ENCODE data around the gene TMX2.

TMX2 gene

DNA sequence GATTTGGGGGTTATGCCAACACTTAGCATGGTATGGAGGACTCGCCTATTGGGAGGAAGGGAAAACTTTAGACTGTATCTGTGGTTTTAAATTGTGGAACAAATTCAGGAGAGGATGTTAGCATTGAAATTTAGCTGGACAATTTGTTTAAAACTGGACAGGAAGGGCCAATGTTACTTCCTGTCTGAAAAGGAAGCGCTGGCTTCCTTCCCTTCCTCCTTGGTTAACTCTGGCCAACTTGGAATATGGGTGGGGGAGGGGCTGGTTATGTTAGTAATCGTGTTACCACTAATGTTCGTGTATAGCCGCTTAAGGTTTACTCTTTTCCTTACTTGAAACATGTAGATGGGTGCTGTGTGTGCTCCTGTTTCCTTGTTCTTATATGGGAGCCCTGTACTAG lies 63.1 kb downstream of the TMX2 start:
- no peak for DNase-seq
- in situ Hi-C loops (cut with HindIII; ENCODE audit: low pct_ligation_motif_present, low sequenced_read_pairs) = no loop called here
- TF ChIP-seq, protein P1, sequence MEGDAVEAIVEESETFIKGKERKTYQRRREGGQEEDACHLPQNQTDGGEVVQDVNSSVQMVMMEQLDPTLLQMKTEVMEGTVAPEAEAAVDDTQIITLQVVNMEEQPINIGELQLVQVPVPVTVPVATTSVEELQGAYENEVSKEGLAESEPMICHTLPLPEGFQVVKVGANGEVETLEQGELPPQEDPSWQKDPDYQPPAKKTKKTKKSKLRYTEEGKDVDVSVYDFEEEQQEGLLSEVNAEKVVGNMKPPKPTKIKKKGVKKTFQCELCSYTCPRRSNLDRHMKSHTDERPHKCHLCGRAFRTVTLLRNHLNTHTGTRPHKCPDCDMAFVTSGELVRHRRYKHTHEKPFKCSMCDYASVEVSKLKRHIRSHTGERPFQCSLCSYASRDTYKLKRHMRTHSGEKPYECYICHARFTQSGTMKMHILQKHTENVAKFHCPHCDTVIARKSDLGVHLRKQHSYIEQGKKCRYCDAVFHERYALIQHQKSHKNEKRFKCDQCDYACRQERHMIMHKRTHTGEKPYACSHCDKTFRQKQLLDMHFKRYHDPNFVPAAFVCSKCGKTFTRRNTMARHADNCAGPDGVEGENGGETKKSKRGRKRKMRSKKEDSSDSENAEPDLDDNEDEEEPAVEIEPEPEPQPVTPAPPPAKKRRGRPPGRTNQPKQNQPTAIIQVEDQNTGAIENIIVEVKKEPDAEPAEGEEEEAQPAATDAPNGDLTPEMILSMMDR (IDR thresholded peaks at IDR 0.05; ENCODE audit: low read depth, low read length, missing control alignments) = no peak
- Histone ChIP-seq H3K36me3 (replicated peaks) (no peaks in the 10 kb centered on the region), H3K4me3 (ENCODE audit: low read depth, low read length) (no peak overlapping the region), H3K27ac (peak overlapping the region; percentile 32), H3K27me3 (replicated peaks) (no peaks in the 10 kb centered on the region)

GRCh38 chr11:57776031-57776521 lies 63.7 kb downstream of the TMX2 start:
- no peak overlapping the region for H3K4me3 ChIP-seq (ENCODE audit: low read depth, low read length)

DNA sequence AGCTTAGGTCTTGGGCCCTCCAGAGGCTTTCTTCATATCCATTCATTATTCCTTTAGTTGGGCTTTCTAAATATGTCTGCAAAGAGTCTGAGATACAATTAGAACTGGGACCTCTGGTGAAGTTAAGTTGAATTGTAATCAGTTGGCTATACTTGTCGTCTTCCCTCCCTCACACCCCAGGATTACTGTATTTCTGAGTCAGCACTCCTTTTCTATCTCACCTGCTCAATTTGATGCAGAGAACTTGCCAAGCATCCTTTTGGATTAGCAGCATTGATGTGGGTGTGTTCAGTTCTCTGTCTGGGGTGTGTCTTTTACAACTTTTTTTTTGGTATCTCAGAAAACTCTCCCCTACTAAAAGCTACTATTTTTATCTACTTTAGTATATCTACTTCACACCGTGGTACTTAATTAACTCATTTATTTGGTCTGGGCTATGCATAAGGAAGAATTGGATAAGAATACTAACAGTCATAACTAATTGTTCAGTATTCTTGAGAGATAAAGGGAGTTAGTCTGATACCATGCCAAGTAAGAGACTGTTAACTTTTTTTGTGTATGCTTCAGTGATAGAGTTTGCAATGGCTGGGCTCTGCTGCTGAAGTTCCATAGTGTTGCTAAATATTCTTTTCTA lies 64.3 kb downstream of the TMX2 start:
- no peaks in the 10 kb centered on the region for H3K36me3 ChIP-seq (replicated peaks)
- peak overlapping the region; percentile 97 for H3K27ac ChIP-seq
- in situ Hi-C loops (cut with HindIII; ENCODE audit: low pct_ligation_motif_present, low sequenced_read_pairs) = no loop called here
- TF ChIP-seq, protein P1 (IDR thresholded peaks at IDR 0.05; ENCODE audit: low read depth, low read length, missing control alignments) = no peak
- H3K4me3 ChIP-seq (ENCODE audit: low read depth, low read length) = no peak overlapping the region
- no peak for DNase-seq
- no peaks in the 10 kb centered on the region for H3K27me3 ChIP-seq (replicated peaks)

More at GRCh38 chr11:57776031-57776521, 63.7 kb downstream of the TMX2 start:
- TF ChIP-seq, protein P1 (IDR thresholded peaks at IDR 0.05; ENCODE audit: low read depth, low read length, missing control alignments) = no peak
- no peak for DNase-seq
- Histone ChIP-seq H3K27ac (peak overlapping the region; percentile 32), H3K27me3 (replicated peaks) (no peaks in the 10 kb centered on the region), H3K36me3 (replicated peaks) (no peaks in the 10 kb centered on the region)
- in situ Hi-C loops (cut with HindIII; ENCODE audit: low pct_ligation_motif_present, low sequenced_read_pairs) = no loop called here

DNA sequence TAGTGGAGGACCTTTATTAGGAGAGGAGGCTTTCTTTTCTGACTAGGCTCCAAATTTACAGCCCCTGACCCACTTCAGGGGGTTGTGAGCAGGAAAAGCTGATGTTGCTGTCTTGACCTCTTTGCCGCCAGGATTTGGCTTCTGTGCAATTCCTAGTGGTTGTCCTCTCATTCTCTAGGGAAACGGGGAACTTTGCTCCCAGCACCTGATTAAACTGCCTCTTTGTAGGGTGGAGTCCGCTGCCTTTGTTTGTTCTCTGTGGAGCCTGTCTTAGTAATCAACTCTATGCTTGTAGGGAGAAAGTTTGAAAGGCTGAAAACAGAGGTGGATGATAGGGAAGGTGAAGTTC lies 65.5 kb downstream of the TMX2 start:
- TF ChIP-seq, protein P1 (IDR thresholded peaks at IDR 0.05; ENCODE audit: low read depth, low read length, missing control alignments) = no peak
- Histone ChIP-seq H3K4me3 (ENCODE audit: low read depth, low read length) (peak overlapping the region; percentile 29), H3K27ac (peak overlapping the region; percentile 97), H3K27me3 (replicated peaks) (no peaks in the 10 kb centered on the region), H3K36me3 (replicated peaks) (no peaks in the 10 kb centered on the region)
- in situ Hi-C loops (cut with HindIII; ENCODE audit: low pct_ligation_motif_present, low sequenced_read_pairs) = no loop called here
- DNase-seq = peak; percentile 25

DNA sequence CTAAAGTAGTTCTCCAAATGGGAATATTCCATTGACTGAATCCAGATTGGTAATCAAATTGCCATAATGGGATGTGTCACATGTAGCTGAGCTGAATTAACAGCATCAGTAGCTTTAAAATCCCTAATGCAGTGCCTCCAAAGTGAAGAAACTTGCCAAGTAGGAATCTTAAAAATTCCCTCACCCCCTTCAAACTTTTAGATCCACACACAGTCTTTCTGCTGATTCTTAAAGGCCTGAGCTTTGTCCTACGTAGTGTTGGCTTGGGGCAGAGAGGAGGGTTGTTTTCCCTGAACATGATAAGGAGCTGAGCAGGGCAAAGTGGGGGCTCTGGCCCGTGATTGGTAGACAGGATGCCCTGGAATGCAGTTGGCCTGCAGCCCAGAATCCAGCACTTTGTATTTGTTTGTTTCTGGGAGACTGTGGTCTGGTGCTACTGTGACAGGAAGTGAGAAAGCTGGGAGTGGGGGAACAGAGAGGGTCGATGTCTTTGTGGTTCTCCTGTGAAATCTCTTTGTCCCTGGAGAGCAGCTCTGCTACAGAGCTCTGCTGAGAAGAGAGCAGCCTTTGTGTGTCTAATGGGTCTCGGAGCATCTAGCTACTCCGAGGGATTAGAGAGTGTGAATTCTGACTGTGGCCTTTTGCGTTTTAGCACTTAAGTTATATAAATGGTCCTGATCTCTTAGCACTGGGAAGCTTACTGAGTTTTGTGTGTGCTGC lies 66.1 kb downstream of the TMX2 start:
- TF ChIP-seq, protein P1 (IDR thresholded peaks at IDR 0.05; ENCODE audit: low read depth, low read length, missing control alignments) = no peak
- in situ Hi-C loops (cut with HindIII; ENCODE audit: low pct_ligation_motif_present, low sequenced_read_pairs) = no loop called here
- peak; percentile 100 for DNase-seq
- H3K27ac ChIP-seq = peak overlapping the region; percentile 97
- H3K4me3 ChIP-seq (ENCODE audit: low read depth, low read length) = peak overlapping the region; percentile 29
- no peaks in the 10 kb centered on the region for H3K27me3 ChIP-seq (replicated peaks)
- H3K36me3 ChIP-seq (replicated peaks) = no peaks in the 10 kb centered on the region
